ENCODE results near the gene ZFAND3.

Gene ZFAND3

DNA sequence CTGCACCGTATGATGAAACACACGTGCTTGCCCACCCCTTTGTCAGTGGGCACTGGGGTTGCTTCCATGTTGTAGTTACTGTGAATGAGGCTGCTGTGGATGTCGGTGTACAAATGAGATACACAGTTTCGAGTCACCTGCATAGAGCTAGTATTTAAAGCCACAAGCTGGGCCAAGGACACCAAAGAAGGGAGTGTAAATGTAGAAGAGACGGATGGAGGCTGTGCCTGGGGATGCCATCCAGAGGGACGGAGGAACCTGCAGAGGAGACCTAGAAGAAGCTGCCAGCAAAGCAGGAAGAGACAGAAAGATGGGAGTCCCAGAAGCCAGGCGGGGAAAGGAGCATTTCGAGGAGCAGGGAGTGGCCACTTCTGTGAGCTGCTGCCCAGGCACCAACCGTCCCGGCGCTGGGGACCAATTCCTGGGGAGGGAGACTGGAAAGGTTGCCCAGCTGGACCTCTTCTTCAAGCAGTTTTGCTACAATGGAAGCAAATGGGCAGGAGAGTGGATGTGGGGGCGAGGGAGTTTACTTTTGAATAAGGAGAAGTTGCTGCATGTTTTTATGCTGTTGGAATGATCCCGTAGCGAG is 339.3 kb downstream of the ZFAND3 start:
- no peak for DNase-seq

DNA sequence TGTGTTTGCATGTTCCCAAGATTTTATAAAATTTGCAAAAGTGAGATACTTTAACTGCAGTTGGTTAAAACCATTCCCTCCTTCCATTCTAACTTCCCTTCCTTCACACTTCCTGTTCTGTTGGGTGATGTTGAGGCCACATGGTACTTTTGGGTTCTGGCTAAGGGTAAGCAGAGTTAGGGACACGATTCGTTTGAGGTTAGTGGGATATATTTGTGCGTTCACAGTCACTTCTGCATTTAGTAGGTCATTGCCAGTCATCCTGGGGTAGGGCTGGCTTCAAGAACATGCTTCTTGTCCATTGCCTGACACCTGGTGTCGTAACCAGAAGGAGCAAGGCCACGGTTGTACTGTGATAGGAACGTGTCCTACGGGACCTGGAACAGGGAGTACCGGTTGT is 340.1 kb downstream of the ZFAND3 start:
- no peak for DNase-seq

DNA sequence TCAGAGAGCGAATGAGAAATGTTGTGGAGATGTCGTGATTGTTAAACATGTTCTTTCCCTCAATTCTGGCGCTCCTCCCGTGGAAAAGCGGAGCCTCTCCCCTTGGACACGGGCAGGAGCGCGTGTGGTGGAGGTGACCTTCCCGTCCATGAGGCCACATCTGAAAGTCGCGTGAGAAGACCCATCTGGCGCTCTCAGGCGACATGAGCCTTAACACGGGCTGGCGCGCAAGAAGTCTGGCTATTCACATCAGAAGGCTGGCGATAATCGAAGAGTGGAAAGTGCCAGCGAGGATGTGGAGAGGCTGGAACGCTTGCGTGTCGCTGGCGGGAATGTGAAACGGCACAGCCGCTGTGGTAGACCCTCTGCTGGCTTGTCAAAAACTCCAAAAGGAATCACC is 341.3 kb downstream of the ZFAND3 start:
- DNase-seq: no peak

DNA sequence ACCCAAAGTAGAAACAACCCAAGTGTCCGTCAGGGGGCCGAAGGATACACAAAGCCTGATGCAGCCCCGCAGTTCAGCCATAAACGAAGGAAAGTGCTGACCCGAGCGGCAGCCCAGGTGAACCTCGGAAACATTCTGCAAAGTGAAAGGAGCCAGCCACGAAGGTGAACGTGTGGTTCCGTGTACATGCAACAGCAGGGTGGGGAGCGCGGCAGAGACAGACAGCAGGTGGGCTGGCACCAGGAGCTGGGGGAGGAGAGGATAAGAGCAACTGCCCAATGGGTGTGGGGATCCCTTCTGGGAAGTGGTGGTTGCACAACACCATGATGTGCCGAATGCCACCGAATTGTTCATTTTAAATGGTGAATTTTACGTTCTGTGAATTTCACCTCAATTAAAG is 341.8 kb downstream of the ZFAND3 start:
- DNase-seq: no peak

DNA sequence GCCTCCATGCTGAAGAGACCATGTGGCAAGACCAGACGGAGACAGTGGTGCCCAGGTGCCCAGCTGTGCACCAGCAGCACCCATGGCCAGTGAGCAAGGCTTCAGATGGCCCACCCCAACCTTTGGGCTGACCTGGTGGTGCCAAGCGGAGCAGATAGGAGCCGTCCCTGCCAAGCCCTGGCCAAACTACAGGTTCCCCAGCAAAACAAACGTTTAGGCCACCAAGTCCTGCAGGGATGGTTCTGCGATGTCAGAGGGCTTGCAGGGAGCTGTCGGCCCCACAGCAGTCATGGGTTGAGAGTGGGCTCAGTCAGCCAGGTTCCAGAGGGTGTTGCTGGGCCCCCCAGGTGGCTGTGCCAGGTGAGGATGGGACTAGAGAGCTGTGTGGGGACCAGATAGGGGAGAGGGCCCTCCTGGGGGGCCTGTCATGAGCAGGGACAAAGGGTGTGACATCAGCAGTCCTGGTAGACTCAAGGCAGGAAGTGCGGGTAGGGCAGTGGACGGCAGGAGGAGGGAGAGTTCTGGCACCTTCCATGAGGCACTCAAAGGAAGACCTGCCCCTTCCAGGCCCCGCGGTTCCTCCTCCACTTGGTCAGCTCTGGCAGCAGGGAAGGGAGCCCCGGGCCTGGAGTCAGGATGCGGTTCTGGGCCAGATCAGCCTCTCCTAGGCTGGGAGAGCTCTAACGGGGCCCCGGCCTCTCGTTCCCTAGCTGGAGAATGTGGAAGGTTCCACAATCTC is 342.4 kb downstream of the ZFAND3 start:
- DNase-seq: no peak

DNA sequence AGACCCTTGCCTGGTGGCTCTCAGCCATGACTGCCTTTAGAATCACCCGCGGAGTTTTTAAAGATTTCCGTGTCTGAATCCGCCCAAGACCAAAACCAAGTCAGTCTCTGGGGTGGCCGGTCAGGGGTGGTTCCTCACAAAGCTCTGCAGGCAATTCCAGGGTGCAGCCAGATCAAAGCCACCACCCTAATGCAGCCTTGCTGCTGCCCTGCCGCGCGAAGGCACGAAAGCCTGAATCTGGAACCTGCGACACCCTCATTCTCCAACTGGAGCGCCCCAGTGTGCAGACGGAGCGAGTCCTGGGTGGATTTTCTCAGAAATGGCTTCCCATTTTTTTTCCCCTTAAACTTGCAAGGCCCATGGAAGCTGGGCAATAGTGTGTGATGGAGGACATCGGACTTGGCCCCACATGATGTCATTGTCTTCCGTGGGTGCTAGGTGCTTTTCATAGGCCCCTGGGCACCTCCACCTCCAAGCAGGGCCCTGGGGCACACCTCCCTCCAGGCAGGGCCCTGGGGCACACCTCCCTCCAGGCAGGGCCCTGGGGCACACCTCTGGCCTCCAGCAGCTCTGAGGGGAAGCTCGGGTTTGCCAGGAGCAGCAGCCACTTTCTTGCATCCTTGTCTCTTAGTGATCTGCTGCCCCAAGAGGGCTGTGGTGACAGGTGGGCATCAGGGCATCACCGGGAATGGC is 343.1 kb downstream of the ZFAND3 start:
- no peak for DNase-seq

DNA sequence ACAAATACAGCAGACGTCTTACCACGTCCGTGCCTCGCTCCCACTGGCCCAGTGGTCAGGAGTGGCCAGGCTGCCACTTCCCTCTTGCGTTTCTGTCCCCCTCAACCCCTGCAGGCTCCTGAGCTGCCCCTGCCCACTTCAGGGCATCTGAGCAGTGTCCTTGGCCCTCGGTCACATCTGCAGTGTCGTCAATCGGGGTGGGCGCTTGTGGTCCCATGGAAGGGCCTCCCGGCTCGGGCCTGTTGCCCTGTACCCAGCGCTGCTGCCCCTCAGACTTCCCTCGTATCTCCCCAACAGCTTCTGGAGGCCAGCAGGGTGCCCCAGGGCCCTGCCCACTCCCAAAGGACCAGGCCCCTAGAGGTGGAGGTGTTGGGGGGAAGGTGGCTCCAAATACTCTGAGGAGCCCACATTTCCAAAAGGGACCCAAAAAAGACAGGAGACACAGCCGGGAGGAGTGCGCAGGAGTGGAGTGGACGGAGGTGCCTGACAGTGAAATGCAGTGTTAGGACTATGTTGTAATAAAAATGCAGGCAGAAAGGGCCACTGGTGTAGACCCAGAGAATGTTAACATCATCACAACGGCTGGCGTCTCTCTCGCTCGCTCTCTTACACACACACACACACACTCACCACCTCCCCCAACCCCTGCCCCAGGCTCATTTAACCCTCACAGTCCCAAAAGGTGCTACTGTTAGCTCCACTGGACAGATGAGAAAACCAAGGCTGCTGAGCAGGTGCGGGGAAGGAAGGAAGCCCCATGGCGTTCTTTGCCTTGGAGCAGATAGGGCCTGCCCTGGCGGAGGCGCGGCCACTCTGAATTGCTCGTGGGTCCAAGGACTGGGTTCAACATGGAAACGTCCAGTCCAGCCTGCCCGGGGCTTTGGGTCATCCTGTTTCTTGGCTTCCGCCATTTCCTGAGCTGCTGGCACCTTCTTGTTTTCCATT is 343.9 kb downstream of the ZFAND3 start:
- DNase-seq: no peak

DNA sequence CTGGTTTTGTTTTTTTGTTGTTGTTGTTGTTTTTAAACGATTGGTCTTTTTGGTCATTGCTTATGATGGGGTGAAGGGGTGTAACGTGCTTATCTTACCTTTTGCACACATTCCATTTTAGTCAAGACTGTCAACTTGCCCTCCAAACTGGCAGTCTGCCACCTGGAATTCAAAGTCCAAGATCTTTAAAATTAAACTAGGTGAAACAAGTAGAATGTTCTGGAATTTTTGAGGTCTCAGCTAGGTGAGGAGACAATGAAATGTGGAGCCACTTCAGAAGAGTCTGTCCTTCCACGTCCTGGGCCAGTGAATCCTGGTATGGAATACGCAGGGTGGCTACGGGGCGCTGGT is 344.6 kb downstream of the ZFAND3 start:
- no peak for DNase-seq

DNA sequence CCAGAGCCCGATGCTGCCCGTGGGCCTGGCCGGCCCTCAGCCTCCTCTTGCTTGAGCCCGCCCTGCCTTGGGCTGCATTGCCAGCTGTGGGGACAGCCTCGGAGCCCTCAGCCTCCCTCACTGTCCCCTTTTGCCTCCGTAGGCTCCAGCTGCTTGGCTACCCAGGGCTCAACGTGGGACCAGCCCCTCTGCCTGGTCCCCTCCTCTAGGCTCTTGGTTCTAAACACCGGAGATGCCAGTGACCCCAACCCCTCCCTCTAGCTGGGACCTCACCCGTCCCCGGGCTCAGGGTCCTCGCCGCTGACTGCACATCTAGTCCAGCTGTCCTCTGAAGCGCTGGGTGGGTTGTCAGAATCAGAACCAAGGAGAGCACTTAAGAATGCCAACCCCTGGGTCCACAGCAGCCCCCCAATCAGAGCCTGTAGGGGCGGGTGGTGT is 345.2 kb downstream of the ZFAND3 start:
- DNase-seq: no peak

DNA sequence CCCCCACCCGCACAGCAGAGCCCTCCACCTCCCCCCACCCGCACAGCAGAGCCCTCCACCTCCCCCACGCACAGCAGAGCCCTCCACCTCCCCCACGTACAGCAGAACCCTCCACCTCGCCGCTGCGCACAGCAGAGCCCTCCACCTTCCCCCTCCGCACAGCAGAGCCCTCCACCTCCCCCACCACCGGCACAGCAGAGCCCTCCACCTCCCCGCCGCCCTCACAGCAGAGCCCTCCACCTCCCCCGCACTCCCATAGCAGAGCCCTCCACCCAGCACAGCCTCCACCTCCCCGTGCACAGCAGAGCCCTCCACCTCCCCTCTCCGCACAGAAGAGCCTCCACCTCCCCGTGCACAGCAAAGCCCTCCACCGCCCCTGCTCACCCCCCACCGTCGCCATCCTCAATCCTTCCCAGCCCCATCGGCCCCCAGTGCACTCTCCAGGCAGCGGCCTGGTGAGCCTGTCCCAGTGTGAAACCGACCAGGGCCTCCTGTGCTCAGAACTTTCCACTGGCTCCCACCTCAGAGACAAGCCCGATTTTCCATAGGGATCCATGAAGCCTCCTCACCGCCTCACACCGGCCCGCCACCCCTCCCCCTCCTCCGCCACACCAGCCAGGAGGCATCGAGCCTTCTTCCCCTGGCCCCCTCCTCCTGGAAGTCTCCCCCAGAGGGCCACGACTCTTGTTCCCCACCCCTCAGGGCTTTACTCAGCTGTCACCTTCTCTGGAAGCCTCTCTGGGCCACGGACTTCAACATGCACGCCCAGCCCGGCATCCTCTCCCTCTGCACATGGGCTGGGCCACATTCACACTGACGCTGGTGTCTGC is 347.1 kb downstream of the ZFAND3 start:
- no peak for DNase-seq

DNA sequence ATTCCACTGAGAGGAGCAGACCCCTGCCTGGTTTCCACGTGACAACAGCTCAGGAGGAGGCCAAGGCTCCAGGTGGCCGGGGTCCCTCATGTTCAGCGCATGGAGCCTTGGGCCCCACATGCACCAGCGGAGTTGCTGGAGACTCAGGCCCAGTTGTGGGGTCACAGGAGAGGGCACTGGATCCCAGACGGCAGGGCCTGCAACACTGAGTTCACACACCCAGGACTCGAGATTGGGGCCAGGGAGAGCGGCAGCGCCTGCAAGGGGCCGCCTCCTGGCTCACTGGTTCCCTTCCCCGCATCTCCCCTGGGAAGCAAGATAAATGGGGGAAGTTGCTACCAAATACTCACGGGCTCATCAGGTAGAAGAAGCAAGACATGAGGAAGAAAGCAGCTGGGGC is 348.1 kb downstream of the ZFAND3 start:
- no peak for DNase-seq

DNA sequence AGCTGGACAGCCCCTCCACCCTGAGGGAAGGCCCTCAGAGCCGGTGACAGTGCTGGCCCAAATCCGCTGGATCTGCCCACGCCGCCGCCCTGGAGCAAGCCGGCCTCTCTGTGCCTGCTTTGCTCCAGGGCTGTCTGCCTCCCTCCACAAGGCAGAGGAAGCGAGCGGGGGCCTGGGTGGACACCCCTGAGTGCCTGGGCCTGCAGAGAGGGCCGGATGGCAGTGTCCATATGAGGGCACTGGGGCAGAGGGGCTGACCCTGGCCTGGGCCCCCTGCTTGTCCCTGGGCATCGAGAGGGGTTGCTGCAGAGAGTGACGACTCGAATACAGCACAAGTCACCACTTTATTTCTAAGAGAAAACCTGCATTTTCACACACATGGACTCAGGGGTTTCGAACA is 348.6 kb downstream of the ZFAND3 start:
- DNase-seq: no peak

DNA sequence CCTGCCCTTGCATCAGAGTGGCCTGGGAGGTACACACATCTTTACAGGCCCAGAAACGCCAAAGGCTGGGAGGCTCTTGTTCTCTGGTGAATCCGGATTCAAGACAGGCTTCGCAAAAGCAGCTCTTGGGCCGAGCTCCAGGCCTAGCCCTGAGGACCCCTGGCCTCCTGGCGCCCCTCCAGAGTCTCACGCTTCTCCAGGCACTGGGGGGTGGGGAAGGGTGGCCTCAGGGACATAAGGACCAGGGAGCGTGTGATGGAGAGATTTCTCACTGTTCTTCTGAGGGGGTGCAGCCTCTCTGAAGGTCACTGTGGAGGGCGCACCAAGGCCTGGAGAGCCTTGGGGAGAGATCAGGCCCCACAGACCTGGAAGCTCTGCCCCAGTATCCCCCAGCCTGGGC is 349.2 kb downstream of the ZFAND3 start:
- no peak for DNase-seq

DNA sequence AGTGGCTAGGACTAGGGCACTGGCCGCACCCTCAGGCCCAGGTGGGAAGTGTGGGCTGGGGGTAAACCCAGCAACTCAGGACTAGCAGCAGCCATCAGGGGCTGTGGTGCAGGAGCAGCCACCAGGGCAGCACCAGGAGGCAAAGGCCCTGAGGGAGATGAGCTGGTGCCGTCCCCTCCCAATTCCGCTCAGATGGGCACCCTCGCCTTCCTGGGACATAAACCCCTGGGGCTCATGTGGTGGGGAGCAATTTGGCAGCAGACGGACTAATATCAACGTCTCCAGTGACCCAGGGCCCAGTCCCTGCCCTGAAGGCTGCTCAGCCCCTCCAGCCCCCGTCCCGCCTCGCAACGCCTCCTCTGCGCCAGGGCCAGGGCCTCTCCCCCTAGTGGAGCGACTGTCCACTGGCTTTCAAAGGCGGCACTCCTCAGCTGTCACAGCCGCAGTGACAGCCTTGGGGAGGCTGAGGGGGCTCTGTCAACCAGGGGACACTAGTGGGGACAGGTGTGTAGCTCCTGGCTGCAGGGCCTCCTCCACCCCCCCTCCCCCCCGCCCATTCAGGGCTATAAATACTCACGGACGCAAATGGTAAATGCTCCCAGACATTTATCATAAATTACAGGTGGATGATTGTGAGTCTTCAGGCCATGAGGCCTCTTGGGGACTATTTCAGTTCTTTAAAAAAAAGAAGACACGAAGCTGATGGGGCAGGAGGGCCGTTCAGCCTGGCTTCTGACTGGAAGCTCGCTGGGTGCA is 349.9 kb downstream of the ZFAND3 start:
- DNase-seq: no peak

DNA sequence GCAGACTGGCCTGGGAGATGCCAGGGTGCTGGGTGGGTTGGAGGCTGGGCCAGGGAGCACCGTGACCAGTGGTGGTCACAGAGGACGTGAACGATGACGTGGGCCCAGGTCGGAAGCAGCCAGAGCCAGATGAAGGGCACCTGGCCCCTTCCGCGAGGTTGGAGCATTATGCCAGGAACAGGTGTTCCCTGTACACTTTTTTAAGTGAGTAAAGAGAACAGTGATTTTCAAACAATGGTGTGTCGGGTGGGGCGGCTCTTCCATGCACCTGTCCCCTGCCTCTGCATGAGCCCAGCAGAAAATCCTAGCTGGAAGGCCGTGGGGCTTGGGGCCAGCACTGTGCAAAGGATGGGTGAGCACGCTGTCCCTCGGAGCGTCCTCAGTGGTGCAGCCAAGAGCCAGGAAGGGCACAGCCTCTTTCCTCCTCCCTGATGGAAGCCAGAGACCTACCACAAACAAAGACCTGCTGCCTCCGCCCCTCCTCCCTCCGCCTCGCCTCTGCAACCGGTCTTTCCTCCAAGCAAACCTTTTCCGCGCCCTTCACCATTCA is 350.5 kb downstream of the ZFAND3 start:
- DNase-seq: no peak

DNA sequence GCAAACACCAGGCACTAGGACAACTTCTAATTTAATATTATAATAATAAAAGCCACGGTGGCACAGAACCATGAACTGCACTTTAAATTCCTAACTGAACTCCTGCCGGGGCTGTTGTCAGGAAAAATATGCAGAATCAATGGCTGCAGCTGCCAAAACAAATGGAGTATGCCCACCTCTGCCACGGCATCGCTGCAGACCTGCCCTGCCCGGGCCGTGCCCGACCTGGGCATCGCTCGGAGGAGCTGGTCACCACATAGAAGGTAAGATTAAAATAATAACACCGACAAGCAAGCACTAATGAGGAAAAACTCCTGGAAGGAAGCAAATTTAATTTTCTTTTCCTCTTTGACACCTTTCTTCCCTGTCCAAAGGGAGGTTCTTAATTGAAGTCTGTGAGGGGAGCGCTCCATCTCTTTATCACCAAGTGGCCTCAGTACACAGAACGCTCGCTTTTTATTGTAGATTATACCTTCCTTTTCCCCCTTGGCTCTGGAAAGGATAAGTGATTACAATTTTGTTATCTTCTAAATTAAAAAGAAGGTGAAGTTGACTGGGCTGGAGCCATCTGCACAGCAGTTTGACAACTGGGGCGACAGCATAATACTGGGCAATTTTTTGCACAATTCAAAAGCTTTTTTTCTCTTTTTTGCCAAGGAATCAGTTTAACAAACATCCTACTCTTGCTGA is 351.3 kb downstream of the ZFAND3 start:
- DNase-seq: no peak

DNA sequence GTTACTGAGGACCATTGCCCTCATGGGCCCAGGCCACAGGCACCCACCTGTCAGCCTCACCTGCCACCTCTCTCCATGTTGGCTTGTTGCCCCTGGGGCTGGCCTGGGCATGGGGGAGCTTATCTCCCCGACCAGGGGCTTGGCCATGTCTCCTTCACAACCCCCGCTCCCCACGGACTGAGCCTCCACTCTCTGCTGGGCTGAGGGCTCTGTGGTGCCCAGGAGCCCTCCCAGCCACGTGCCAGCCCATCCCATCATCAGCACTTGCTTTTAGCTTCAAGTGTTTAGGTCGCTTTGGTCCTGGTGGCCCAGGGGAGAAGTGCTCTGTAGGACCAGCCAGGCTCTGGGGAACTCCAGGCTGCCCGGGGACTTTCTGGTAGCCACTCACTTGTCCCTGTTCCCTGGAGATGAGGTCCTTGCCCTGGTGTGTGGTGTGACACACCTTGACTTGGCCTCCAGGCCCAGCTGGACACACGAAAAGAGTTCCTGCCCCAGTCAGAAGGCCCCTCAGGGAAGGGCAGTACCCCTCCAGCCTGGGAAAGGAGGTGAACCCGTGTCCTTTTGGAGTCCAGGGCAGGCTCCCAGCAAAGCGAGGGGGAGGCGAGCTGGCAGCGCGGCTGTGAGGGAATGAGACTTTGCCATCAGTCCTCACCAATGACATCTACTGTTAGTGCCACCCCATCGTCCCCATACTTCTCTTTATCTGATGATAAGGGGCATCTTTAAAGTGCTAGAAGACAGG is 352.6 kb downstream of the ZFAND3 start:
- DNase-seq: no peak

DNA sequence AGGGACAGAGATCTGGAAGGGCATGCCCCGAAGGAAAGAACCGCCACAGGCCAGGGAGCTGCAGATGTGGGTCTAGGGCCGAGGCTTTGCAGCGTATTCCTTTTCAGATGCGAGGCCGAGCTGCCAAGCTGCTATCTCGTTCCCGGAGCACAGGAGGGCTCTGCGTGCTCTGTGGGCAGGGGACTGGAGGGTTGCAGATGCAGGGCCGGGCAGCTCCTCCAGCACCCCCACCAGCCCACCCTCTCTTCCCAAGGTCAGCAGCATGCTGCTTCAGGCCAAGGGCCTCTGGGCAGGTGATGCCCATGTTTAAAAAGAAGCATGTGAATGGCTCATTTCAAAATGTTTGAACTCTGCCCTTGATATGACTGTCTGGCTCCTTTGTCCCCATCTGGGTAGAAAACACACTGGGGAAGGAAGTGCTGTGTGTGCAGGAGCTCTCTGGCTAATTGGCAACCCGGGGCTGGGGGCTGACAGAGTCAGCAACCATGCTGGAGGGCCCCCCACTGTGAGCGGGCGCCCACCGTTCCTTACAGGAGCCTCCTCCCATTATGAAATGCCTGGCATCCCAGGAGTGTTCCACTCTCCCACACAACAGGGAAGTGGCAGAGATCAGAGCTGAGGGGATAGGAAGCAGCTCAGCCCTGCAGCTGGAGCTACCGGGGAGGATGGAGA is 353.3 kb downstream of the ZFAND3 start:
- DNase-seq: no peak

DNA sequence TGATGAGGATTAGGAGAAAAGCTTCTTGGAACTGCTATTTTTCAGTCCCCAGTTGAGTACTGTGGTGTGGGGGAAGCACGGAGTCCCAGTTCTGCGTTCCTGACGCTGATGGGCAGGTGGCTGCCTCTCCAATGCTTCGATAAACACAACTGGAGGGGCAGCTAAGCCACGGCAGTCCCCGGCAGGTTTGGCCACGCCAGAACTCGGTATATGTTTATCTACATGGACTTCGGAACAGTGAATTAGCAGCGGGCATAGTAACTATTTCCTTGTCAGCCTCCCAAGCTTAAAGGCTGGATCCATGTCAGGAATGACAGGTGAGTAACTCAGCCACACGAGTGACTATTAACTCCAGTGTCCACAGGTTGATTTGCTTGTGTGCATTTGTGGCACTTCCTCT is 354.4 kb downstream of the ZFAND3 start:
- DNase-seq: no peak
